GM18858 (cell line): Measurements from ENCODE around the gene PCDHGA12.
A peak's percentile ranks its signal among the peaks of the same experiment; 100 is the strongest.

Source experiments
- ATAC-seq: cut with Tn5 transposase; IDR thresholded peaks from one replicate; pipeline ENCODE4 v1.9.1; 2021; ENCODE audit not compliant: unreplicated experiment

Gene PCDHGA12

GRCh38 chr5:141439411-141440141 lies 9.3 kb downstream of the PCDHGA12 start:
- no peak for ATAC-seq

DNA sequence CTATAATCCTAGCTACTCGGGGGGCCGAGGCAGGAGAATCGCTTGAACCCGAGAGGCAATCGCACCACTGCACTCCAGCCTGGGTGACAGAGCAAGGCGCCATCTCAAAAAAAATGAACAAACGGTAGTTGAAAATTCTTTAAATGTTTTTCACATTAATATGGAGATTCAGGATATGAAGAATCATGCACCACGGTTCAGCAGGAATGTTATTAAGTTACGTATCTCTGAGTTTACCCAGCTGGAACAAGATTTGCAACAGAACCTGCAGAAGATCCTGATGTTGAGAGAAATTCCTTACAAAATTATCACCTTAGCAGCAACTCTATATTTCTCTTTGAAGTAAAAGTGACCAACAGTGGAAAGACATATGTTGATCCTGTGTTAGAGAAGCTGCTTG lies 10.0 kb downstream of the PCDHGA12 start:
- no peak for ATAC-seq

- ATAC-seq = no peak
Observed at GRCh38 chr5:141441571-141442170, 11.4 kb downstream of the PCDHGA12 start.

DNA sequence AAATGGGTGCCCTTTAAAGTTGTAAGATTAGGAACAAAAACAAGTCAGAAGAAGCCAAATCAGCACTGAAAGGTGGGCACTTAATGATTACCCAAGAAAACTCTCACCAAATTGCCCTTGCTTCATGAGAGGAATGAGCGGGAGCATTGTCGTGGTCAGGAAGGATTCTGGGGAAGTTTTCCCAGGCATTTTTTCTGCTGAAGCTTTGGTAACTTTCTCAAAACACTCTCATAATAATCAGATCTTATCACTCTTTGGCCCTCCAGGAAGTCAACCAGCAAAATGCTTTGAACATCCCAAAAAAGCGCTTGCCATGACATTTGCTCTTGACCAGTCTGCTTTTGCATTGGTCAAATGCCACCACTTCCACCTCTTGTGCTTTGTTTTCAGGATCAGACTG lies 35.0 kb downstream of the PCDHGA12 start:
- no peak for ATAC-seq

DNA sequence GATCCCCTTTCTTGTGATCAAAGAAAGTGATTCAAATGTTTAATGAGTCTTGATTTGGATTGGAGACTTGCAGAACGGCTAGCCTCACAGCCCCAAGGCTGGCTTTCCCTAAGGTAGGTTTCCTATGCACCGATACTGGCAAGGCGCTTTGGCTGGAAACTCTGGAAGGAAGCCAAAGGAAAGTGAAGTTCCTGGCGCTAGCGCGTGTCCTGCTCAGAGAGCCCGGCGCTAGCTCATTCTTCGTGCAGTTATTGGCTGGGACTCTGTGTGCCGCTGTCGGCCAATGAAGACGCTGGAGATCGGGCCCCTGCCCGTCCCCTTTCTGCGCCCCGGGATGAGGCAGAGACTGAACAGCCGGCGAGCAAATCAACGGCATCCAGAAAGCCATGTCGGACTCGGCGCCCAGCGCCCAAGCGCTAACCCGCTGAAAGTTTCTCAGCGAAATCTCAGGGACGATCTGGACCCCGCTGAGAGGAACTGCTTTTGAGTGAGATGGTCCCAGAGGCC lies 45.4 kb downstream of the PCDHGA12 start, which contains the start of gene PCDHGC3:
PCDHGC3 (plus strand) TSS at position 342 of the 507 bp plus-strand sequence; CDS start at position 493, 151 bp downstream.
- ATAC-seq = peak; percentile 97

- peak; percentile 2 for ATAC-seq
Observed at GRCh38 chr5:141476132-141476911, 46.0 kb downstream of the PCDHGA12 start.

DNA sequence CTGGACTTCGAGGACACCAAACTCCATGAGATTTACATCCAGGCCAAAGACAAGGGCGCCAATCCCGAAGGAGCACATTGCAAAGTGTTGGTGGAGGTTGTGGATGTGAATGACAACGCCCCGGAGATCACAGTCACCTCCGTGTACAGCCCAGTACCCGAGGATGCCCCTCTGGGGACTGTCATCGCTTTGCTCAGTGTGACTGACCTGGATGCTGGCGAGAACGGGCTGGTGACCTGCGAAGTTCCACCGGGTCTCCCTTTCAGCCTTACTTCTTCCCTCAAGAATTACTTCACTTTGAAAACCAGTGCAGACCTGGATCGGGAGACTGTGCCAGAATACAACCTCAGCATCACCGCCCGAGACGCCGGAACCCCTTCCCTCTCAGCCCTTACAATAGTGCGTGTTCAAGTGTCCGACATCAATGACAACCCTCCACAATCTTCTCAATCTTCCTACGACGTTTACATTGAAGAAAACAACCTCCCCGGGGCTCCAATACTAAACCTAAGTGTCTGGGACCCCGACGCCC lies 46.8 kb downstream of the PCDHGA12 start:
- no peak for ATAC-seq

DNA sequence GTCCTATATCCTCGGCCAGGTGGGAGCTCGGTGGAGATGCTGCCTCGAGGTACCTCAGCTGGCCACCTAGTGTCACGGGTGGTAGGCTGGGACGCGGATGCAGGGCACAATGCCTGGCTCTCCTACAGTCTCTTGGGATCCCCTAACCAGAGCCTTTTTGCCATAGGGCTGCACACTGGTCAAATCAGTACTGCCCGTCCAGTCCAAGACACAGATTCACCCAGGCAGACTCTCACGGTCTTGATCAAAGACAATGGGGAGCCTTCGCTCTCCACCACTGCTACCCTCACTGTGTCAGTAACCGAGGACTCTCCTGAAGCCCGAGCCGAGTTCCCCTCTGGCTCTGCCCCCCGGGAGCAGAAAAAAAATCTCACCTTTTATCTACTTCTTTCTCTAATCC lies 47.5 kb downstream of the PCDHGA12 start:
- ATAC-seq = no peak

DNA sequence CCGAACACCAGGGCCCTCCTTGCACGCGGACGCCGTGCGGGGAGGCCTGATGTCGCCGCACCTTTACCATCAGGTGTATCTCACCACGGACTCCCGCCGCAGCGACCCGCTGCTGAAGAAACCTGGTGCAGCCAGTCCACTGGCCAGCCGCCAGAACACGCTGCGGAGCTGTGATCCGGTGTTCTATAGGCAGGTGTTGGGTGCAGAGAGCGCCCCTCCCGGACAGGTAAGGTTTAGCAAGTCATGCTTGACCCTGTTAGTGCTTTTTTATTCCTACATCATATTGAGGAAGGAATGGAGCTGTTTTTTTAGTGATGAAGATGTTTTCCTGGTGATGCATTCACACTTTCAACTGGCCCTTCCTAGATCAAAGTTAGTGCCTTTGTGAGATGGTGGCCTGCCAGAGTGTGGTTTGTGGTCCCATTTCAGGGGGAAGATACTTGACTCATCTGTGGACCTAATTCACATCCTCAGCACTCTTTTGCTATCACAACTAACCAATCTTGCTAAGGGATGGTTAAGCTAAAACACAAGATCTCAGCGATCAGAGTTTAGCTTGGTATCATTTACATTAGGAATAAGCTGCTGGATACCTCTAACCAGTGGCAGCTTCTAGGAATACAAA lies 48.1 kb downstream of the PCDHGA12 start:
- no peak for ATAC-seq

- no peak for ATAC-seq
Observed at GRCh38 chr5:141479776-141480175, 49.5 kb downstream of the PCDHGA12 start.
